ENCODE data around the gene P2RX7. TPM values are rescaled to one million over a fixed set of nuclear protein-coding genes. Genes with fewer than 3 reads are reported as not detected.

P2RX7 gene
- total RNA-seq, 1 experiment from 2014 or later: 0.55 TPM

- no peaks in the 10 kb centered on the region for H3K4me1 Mint-ChIP-seq
- TF ChIP-seq NFATC4 (CRISPR knock-in tag; IDR thresholded peaks at IDR 0.05) (no peak), ATF3 (CRISPR knock-in tag; conservative IDR thresholded peaks at IDR 0.05) (no peak), NFE2L1 (CRISPR knock-in tag; IDR thresholded peaks at IDR 0.05) (no peak), FOXP1 (CRISPR knock-in tag; IDR thresholded peaks at IDR 0.05; ENCODE audit: borderline replicate concordance) (no peak), FOXP4 (CRISPR knock-in tag; IDR thresholded peaks at IDR 0.05) (no peak), HMGA2 (CRISPR knock-in tag; IDR thresholded peaks at IDR 0.05) (no peak), GABPB1 (CRISPR knock-in tag; IDR thresholded peaks at IDR 0.05) (no peak), STAT6 (CRISPR knock-in tag; conservative IDR thresholded peaks at IDR 0.05; ENCODE audit: low read depth) (no peak), ZBTB21 (CRISPR knock-in tag; IDR thresholded peaks at IDR 0.05; ENCODE audit: borderline replicate concordance) (no peak), GRHL2 (CRISPR knock-in tag; IDR thresholded peaks at IDR 0.05; ENCODE audit: insufficient replicate concordance, severe bottlenecking) (no peak), ZNF317 (CRISPR knock-in tag; IDR thresholded peaks at IDR 0.05; ENCODE audit: borderline replicate concordance, low read depth) (no peak), ZBTB43 (CRISPR knock-in tag; IDR thresholded peaks at IDR 0.05) (no peak), ZNF232 (CRISPR knock-in tag; IDR thresholded peaks at IDR 0.05) (no peak)
- TF ChIP-seq, protein P1, sequence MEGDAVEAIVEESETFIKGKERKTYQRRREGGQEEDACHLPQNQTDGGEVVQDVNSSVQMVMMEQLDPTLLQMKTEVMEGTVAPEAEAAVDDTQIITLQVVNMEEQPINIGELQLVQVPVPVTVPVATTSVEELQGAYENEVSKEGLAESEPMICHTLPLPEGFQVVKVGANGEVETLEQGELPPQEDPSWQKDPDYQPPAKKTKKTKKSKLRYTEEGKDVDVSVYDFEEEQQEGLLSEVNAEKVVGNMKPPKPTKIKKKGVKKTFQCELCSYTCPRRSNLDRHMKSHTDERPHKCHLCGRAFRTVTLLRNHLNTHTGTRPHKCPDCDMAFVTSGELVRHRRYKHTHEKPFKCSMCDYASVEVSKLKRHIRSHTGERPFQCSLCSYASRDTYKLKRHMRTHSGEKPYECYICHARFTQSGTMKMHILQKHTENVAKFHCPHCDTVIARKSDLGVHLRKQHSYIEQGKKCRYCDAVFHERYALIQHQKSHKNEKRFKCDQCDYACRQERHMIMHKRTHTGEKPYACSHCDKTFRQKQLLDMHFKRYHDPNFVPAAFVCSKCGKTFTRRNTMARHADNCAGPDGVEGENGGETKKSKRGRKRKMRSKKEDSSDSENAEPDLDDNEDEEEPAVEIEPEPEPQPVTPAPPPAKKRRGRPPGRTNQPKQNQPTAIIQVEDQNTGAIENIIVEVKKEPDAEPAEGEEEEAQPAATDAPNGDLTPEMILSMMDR (IDR thresholded peaks at IDR 0.05): no peak
- no peak overlapping the region for H3K27ac Mint-ChIP-seq
- ChIA-PET CTCF (interaction anchor here (1.0 to 1.6 kb wide), 2 partner anchors 41 to 97 kb away, joined by 3 to 7 read pairs; no protein-coding TSS in a partner anchor), POLR2A (no interaction called here)
- ATAC-seq: no peak
- DNase-seq (ENCODE audit: low spot score): no peak
- peaks cover 24% of the 10 kb centered on the region for H3K9me3 Mint-ChIP-seq
- no peaks in the 10 kb centered on the region for H3K36me3 Mint-ChIP-seq
- H3K27me3 Mint-ChIP-seq (ENCODE audit: low read depth): peaks cover 2% of the 10 kb centered on the region; the same call in 1 of the 2 replicates
- no peak overlapping the region for H3K4me3 Mint-ChIP-seq
These were observed 30.4 kb upstream of the P2RX7 start for GRCh38 chr12:121102307-121102706.

DNA sequence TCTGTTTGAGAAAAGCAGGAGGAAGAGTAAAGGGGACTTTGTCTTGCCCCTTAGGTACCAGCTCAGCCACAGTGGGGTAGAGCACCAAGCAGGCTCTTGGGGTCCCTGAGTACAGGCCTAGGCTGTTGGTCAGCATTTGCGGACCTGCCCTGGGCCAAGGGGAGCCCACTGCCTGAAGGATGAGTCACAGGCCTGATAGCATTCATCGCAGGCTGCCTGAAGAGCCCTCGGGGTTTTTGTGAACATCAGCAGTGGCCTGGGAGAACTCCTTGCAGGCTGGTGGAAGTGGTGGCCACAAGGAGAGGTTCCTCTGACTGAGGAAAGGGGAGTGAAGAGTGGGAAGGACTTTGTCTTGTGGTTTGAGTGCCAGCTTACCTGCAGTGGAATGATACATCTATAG, 25.0 kb upstream of the P2RX7 start:
- no peaks in the 10 kb centered on the region for H3K4me1 Mint-ChIP-seq
- H3K36me3 Mint-ChIP-seq: no peaks in the 10 kb centered on the region
- H3K4me3 Mint-ChIP-seq: no peak overlapping the region
- no peak overlapping the region for H3K27ac Mint-ChIP-seq
- ChIA-PET POLR2A (no interaction called here), CTCF (interaction anchor here (2.3 kb wide), 1 partner anchor 102 kb away, joined by 11 read pairs; no protein-coding TSS in a partner anchor)
- H3K9me3 Mint-ChIP-seq: peaks cover 10% of the 10 kb centered on the region
- DNase-seq (ENCODE audit: low spot score): no peak
- ATAC-seq: no peak
- H3K27me3 Mint-ChIP-seq (ENCODE audit: low read depth): no peaks in the 10 kb centered on the region
- no peak for TF ChIP-seq ESRRA (CRISPR knock-in tag; IDR thresholded peaks at IDR 0.05; ENCODE audit: borderline replicate concordance)
- no peak for TF ChIP-seq NFE2L1 (CRISPR knock-in tag; IDR thresholded peaks at IDR 0.05)
- TF ChIP-seq GABPB1 (CRISPR knock-in tag; IDR thresholded peaks at IDR 0.05): no peak
- TF ChIP-seq, protein P2, sequence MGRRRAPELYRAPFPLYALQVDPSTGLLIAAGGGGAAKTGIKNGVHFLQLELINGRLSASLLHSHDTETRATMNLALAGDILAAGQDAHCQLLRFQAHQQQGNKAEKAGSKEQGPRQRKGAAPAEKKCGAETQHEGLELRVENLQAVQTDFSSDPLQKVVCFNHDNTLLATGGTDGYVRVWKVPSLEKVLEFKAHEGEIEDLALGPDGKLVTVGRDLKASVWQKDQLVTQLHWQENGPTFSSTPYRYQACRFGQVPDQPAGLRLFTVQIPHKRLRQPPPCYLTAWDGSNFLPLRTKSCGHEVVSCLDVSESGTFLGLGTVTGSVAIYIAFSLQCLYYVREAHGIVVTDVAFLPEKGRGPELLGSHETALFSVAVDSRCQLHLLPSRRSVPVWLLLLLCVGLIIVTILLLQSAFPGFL (CRISPR knock-in tag; IDR thresholded peaks at IDR 0.05; ENCODE audit: borderline replicate concordance): no peak
- TF ChIP-seq JUN (CRISPR knock-in tag; IDR thresholded peaks at IDR 0.05): no peak
- TF ChIP-seq NR3C1 (CRISPR knock-in tag; conservative IDR thresholded peaks at IDR 0.05; ENCODE audit: low read depth): no peak
- no peak for TF ChIP-seq CBFB (CRISPR knock-in tag; IDR thresholded peaks at IDR 0.05; ENCODE audit: low read depth)
